HG03342 (cell line): ENCODE results near the gene LDB2.
A peak's percentile ranks its signal among the peaks of the same experiment; 100 is the strongest.
"Not testable (repeated sequence)": the region's sequence is repeated elsewhere in the genome, so short reads cannot be mapped to it uniquely, and the experiment has no call there.

Experiments
- ATAC-seq: cut with Tn5 transposase; IDR thresholded peaks from one replicate; pipeline ENCODE4 v1.9.1; 2021; ENCODE audit warnings: mild to moderate bottlenecking, moderate library complexity; ENCODE audit not compliant: unreplicated experiment

LDB2 gene

DNA sequence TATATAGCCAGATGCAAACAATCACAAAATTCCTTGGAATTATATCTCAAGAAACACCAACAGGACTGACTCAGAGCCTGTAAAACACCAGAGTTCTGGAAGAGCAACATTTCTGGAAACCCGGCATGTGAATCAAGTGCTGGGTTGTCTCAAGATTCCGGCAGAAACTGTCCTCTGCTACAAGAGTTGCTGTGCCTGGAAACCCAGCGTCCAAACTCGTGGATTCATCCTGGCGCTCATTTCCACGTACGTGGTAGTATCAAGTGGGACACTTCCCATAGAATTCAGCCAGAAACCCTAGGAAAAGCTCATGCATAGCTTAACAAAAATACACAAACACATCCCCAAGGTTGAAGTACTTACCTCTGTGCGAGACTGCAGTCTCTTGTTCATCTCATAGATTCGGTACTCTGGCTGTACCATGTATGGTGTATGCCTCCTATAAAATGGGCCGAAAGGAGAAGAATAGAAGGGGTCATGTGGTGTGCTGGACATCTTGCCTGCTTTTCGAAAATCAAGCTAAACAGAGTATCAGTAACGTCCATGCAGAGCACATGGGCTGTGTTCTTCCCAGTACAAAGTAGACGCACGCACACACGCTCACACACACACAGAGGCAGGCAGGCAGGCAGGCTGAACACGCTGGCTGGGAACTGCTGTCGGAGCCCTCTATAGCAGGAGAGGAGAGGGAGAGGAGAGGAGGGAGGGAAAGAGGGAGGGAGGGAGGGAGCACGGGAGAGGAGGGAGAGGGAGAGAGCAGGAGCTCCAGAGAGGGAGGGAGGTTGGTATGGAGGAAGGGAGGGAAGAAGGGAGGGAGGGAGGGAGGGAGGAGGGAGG lies at the start of gene LDB2:
LDB2 (minus strand) TSS at position 655 of the 837 bp plus-strand sequence.
- no peak for ATAC-seq

DNA sequence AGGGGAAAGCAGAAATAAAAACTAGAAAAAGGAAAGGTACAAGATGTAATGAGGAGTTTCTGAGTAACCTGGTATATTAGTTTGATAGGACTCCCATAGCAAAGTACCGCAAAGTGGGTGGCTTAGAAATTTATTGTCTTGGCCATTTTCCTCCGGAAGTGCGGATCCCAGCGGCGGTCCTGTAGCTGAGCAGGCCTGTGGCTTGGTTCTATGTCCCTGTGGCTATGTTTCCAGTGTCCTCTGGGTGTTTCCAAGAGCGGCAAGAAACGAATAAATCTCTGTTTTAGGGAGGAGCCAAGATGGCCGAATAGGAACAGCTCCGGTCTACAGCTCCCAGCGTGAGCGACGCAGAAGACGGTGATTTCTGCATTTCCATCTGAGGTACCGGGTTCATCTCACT lies 44.0 kb upstream of the LDB2 start:
- ATAC-seq: no peak

DNA sequence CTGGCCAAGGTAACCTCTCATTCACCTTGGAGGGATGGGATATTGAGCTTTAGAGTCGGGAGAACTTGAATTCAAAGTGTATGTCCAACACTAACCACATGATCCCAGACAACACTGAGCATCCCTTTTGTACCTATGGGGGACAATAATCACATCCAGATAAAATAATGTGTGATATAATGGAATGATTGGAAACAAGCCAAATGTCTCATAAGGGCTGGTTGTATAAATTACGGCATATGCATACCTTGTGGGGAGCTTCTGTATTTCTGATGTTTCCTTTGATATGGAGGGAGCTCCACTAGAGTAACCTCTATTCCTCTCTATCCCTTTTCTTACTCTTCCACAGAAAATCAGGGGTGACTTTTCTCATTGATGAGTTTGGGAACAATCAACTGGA lies 40.7 kb upstream of the LDB2 start:
- no peak for ATAC-seq

DNA sequence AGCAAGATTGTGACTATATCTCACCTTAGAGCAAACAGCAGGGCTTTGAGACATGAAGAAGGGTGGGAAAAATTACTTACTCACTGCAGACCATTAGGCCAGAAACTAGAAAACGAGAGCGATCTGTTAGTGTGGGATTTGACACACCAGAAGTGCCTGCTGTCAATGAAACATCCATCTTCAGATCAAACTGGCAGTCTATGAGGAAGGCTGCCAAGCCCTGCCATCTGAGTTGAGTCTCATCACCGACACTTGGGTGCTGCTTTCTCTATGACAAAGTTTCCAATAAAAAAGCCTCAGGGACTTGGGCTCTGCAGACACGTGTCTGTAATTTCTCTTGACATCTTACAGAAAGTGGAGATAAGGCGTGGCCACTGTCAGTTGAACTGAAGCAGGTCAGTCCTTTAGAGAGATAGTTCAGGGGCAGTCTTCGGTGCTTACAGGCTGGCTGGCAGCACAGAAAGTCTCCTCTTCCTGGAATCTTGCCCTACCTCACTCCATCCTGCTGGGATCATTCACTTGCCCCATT lies 40.1 kb upstream of the LDB2 start:
- no peak for ATAC-seq

DNA sequence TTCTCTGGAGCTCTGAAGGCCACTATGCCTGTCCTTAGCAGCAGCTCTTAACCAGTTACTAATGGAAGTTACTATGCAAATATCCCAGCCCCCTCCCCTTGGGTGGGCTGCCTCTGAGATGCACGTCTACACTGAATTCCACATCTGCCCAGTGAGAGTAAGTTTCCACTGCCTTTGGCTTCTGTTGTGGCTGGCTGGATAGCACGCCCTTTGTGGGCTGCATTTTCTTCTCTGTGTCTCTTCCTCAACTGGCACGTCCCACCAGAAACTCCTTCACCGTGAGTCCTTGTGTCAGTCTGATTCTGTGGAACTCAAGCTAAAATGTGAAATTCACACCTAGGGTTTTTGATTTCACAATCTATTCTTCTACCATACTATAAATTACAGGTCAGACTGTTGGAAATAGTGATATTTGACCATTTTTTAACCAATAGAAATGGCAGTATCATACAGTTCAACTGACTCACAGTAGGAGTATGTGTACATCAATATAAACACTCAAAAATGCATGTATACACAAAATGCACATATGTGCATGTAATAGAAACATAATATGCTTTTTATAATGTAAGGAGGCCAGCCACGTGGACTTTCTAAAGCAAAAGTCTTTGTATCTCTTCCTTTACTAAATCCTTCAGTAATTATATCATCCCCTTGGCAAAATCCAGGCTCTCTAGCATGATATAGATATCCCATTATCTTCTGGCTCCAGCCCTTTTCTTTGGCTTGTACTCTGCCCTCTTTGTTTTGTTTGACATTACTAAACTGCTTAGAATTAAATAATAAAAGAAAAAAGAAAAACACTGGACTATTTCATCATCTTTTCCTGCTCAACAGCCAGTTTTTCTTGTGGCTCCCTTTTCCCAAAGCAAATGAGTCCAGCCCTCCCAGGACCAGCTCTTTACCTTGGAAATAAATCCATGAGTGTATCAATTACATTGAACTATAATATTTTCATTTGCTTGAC lies 33.2 kb upstream of the LDB2 start:
- ATAC-seq: no peak

- no peak for ATAC-seq
Observed at GRCh38 chr4:16926214-16926613, 27.8 kb upstream of the LDB2 start.

DNA sequence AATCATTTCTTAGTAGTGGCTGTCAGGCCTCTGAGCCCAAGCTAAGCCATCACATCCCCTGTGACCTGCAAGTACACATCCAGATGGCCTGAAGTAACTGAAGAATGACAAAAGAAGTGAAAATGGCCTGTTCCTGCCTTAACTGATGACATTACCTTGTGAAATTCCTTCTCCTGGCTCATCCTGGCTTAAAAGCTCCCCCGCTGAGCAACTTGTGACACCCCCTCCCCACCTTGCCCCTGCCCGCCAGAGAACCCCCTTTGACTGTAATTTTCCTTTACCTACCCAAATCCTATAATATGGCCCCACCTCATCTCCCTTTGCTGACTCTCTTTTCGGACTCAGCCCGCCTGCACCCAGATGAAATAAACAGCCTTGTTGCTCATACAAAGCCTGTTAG lies 20.3 kb upstream of the LDB2 start:
- not testable (repeated sequence) for ATAC-seq

DNA sequence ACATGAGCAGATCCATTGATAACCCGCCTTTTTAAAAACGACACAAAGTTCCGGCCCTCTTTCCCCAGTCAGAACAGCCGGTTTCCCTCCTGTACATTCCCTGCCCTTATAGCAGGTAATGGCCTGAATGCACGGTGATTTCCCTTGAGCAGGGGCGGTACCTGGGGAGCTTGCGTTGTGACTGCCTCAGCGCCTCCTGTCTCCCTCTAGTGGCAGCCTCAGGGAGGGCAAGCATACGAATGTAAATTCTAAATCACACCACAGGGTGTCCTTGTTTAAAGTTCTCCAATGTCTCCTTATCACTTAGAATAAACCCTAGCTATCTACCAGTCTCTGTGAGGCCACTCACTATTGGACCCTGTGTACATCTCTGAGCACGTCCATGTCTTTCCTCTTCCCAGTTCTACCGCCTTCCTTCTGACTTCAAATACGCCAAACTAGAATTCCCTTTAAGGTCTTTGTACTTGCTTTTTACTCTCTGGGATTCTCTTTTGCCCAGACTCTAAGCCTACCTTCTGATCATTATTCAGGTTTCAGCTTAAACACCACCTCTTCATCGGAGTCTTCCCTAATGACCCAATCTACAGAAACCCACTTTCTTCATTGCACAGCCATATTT lies 18.4 kb upstream of the LDB2 start:
- peak; percentile 100 for ATAC-seq

GRCh38 chr4:16916031-16916430 lies 17.6 kb upstream of the LDB2 start:
- ATAC-seq: no peak

- no peak for ATAC-seq
Observed at GRCh38 chr4:16914208-16914607, 15.8 kb upstream of the LDB2 start.

GRCh38 chr4:16912896-16913295 lies 14.5 kb upstream of the LDB2 start:
- no peak for ATAC-seq

DNA sequence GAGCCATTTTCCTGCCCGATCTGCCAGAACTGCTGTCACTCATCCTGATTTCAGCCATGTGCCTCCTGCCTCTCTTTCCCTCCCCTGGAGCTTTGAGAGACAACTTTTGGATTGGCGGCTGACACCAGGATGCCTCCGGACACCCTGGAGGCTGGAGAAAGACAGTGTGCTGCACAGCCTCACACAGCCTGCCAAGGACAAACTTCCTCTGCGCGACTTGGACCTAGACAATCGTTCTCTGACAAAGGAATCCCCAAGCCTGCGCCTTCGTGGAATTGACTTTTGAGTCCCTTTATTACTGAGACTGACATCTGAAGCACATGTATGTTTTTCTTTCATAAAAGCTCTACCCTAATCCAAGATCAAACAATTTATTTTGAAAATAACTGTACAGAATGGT lies 10.8 kb upstream of the LDB2 start:
- ATAC-seq: no peak

- ATAC-seq: no peak
Observed at GRCh38 chr4:16908377-16909021, 10.1 kb upstream of the LDB2 start.

GRCh38 chr4:16900325-16900724 lies 1.9 kb upstream of the LDB2 start:
- ATAC-seq: no peak

DNA sequence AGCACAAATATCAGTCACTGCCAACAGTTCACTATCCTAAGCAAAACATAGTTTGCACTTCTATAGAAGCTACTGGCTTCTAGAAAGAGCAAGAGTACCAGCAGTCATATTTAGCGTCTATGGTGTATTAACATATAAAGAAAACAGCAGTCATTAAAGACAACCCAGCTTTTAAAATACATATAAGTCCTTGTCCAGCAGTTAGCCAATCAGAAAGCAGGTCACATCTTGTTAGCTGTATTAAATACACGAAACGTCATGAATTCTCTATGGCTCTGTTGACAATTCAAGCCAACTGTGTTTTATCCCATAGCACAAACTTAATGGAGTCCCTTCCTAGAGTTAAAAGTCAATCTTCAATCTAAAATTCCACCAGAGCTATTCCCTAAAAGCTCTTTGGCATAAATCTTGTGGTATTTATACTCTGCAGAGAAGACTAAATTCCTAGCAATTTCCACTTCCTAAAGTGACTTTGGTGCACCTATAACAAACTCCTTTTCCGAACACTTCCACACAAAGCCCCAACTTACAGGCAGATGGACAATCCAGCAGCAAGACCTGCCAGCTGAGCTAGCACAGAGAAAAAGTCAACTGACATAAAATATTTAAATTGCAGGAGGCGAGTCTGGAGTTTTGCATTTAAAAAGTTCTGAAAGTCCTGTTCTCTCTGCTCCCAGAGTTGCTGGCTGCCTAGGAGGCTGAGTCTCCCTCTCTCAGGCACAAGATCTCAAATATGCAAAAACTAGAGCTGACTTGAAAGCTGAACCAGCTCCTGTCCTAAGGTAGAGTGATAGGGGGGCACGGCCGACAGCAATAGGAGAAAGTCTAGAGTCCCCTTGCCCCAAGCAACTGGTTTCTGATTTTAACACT lies 1.3 kb downstream of the LDB2 start:
- no peak for ATAC-seq

GRCh38 chr4:16894406-16894805 lies 4.0 kb downstream of the LDB2 start:
- ATAC-seq: no peak

- no peak for ATAC-seq
Observed at GRCh38 chr4:16893141-16893651, 5.2 kb downstream of the LDB2 start.

DNA sequence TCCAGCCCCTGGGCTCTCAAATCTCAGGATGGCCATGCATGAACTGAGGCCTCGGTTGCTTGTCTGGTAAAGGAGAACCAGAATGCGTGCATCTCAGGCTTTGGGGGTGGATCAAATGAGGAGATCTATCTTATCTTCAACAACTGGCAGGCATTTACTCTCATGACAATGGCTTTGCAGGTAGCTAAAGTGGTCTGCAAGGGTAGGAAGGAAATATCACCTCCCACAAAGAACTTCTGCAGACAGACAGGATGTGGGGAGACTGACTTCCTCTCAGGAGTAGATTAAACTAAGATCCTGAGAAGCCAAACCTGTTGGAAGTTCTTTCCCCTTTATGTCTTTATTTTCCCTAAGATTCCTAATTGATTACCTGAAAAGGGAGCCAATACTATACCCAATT lies 7.8 kb downstream of the LDB2 start:
- no peak for ATAC-seq

GRCh38 chr4:16889945-16890344 lies 8.5 kb downstream of the LDB2 start:
- ATAC-seq: no peak
